Hippocampal formation (tissue), 2 donors: ENCODE data around the gene TNIP1.

ENCODE experiments used
- DNase-seq, 2 donors: peaks; one replicate each; lab custom pipeline; 2025; lab: John Stamatoyannopoulos, UW

TNIP1 gene

GRCh38 chr5:151105561-151105960, 24.7 kb upstream of the TNIP1 start:
- no peak for DNase-seq

- DNase-seq: no peak
These were observed 24.0 kb upstream of the TNIP1 start for GRCh38 chr5:151104795-151105194.

- DNase-seq: no peak
These were observed 20.9 kb upstream of the TNIP1 start for GRCh38 chr5:151101746-151102145.

GRCh38 chr5:151101151-151101550, 20.3 kb upstream of the TNIP1 start:
- DNase-seq: no peak

GRCh38 chr5:151100681-151101080, 19.8 kb upstream of the TNIP1 start:
- no peak for DNase-seq

- DNase-seq: no peak
These were observed 17.9 kb upstream of the TNIP1 start for GRCh38 chr5:151098768-151099121.

GRCh38 chr5:151097820-151098767, 17.3 kb upstream of the TNIP1 start:
- DNase-seq: no peak

- DNase-seq: no peak
These were observed 16.2 kb upstream of the TNIP1 start for GRCh38 chr5:151097061-151097460.

GRCh38 chr5:151096001-151096373, 15.2 kb upstream of the TNIP1 start:
- DNase-seq: no peak

- DNase-seq: no peak
These were observed 14.6 kb upstream of the TNIP1 start for GRCh38 chr5:151095341-151096000.

GRCh38 chr5:151094852-151095245, 14.0 kb upstream of the TNIP1 start:
- no peak for DNase-seq

GRCh38 chr5:151094030-151094851, 13.4 kb upstream of the TNIP1 start:
- DNase-seq: no peak

- no peak for DNase-seq
These were observed 12.6 kb upstream of the TNIP1 start for GRCh38 chr5:151093476-151093889.

GRCh38 chr5:151092762-151093161, 11.9 kb upstream of the TNIP1 start:
- DNase-seq: no peak

GRCh38 chr5:151089726-151090125, 8.9 kb upstream of the TNIP1 start:
- no peak for DNase-seq

GRCh38 chr5:151088986-151089385, 8.2 kb upstream of the TNIP1 start:
- no peak for DNase-seq

- no peak for DNase-seq
These were observed 6.7 kb upstream of the TNIP1 start for GRCh38 chr5:151087486-151087885.

- DNase-seq: no peak
These were observed 6.1 kb upstream of the TNIP1 start for GRCh38 chr5:151086905-151087360.

GRCh38 chr5:151086192-151086869, 5.5 kb upstream of the TNIP1 start:
- DNase-seq: no peak

GRCh38 chr5:151085517-151086041, 4.7 kb upstream of the TNIP1 start:
- DNase-seq: no peak

GRCh38 chr5:151084363-151084762, 3.5 kb upstream of the TNIP1 start:
- DNase-seq: no peak
